Brain microvascular endothelial cell (primary cell): ENCODE results near the gene IL1F10.

Source experiments
- DNase-seq: peaks from one replicate; pipeline ENCODE4 v3.0.0-alpha.2; 2020
- H3K27ac ChIP-seq: fragments of 250-450 bp; sonication (Bioruptor Pico); 2 replicates; pipeline ENCODE4 v1.5.1; 2020; ENCODE audit warnings: mild to moderate bottlenecking, moderate library complexity
- H3K27me3 ChIP-seq: fragments of 250-450 bp; sonication (Bioruptor Pico); replicated peaks from 2 replicates; pipeline ENCODE4 v1.5.1; 2020; ENCODE audit warnings: mild to moderate bottlenecking
- H3K36me3 ChIP-seq: fragments of 250-450 bp; sonication (Bioruptor Pico); replicated peaks from 2 replicates; pipeline ENCODE4 v1.5.1; 2020; ENCODE audit warnings: mild to moderate bottlenecking
- H3K4me3 ChIP-seq: 2 replicates; pipeline ENCODE4 v1.5.1; 2011; ENCODE audit warnings: low read depth, mild to moderate bottlenecking, control low read depth, low read length, moderate library complexity
- CTCF ChIP-seq: IDR thresholded peaks from 2 replicates; pipeline ENCODE4 v1.5.1; 2011; ENCODE audit warnings: low read depth, mild to moderate bottlenecking, moderate library complexity, low read length, control low read depth, inconsistent platforms; ENCODE audit errors: missing control alignments
- in situ Hi-C: cut with HindIII; loops from 2 replicates; pipeline ENCODE4 v1.10.0; 2017; ENCODE audit warnings: low sequenced_read_pairs, low pct_ligation_motif_present

IL1F10 gene

GRCh38 chr2:113073325-113073834 is 5.6 kb downstream of the IL1F10 start:
- H3K36me3 ChIP-seq: no peaks in the 10 kb centered on the region
- in situ Hi-C loops: no loop called here
- peaks cover 1% of the 10 kb centered on the region for H3K27me3 ChIP-seq
- TF ChIP-seq CTCF: no peak
- no peak overlapping the region for H3K27ac ChIP-seq
- no peak for DNase-seq
- no peak overlapping the region for H3K4me3 ChIP-seq

- in situ Hi-C loops: no loop called here
- Histone ChIP-seq H3K36me3 (no peaks in the 10 kb centered on the region), H3K27ac (no peak overlapping the region), H3K4me3 (no peak overlapping the region), H3K27me3 (peaks cover 1% of the 10 kb centered on the region)
- DNase-seq: no peak
- TF ChIP-seq CTCF: no peak
These were observed 7.3 kb downstream of the IL1F10 start for GRCh38 chr2:113075030-113075429.

GRCh38 chr2:113075600-113075999 is 7.8 kb downstream of the IL1F10 start:
- Histone ChIP-seq H3K4me3 (no peak overlapping the region), H3K36me3 (no peaks in the 10 kb centered on the region), H3K27me3 (peaks cover 1% of the 10 kb centered on the region), H3K27ac (no peak overlapping the region)
- no peak for DNase-seq
- in situ Hi-C loops: no loop called here
- TF ChIP-seq CTCF: no peak

GRCh38 chr2:113076954-113077669 is 9.3 kb downstream of the IL1F10 start:
- TF ChIP-seq CTCF: no peak

GRCh38 chr2:113077921-113078320 is 10.2 kb downstream of the IL1F10 start:
- Histone ChIP-seq H3K4me3 (no peak overlapping the region), H3K36me3 (no peaks in the 10 kb centered on the region), H3K27me3 (peaks cover 3% of the 10 kb centered on the region), H3K27ac (no peak overlapping the region)
- in situ Hi-C loops: no loop called here
- TF ChIP-seq CTCF: no peak
- DNase-seq: no peak

More at GRCh38 chr2:113076954-113077669, 9.3 kb downstream of the IL1F10 start:
- Histone ChIP-seq H3K27ac (no peak overlapping the region), H3K27me3 (no peaks in the 10 kb centered on the region), H3K36me3 (no peaks in the 10 kb centered on the region), H3K4me3 (no peak overlapping the region)
- no peak for DNase-seq
- in situ Hi-C loops: no loop called here
